ENCODE data around the gene SDHD.

GRCh38 chr11:112123129-112123528 lies 36.5 kb downstream of the SDHD start:
- TF ChIP-seq EZH2 (IDR thresholded peaks at IDR 0.05; ENCODE audit: borderline replicate concordance) (no peak), EZH2phosphoT487 (IDR thresholded peaks at IDR 0.05; ENCODE audit: low read depth, severe bottlenecking, unreplicated experiment) (no peak)

All from hepatocyte (in vitro differentiated cells).